T-cell (primary cell): ENCODE data around the gene AP1G1. TPM values are rescaled to one million over a fixed set of nuclear protein-coding genes. Genes with fewer than 3 reads are reported as not detected.

Experiments used
- ATAC-seq, 4 experiments: fragments of 200-7000 bp in 3 of 4; fragments of 150-1000 bp in 1 of 4; cut with Tn5 transposase; replicated peaks in 1 of 4; 1 replicate in 3 of 4; 2 replicates in 1 of 4; pipeline ENCODE4 v1.10.0; 2021; ENCODE audit warnings: moderate library complexity in 3 of 4, mild to moderate bottlenecking in 2 of 4, moderate number of reproducible peaks in 1 of 4
- CTCF ChIA-PET, 2 donors: fragments of 300-600 bp; sonication (Branson Sonifier 250); formaldehyde crosslinking; loops; one replicate each; lab custom pipeline; 2022; ENCODE audit warnings: antibody characterized with exemption in 2 of 2; lab: Charles Lee
- POLR2A ChIA-PET, 2 donors: fragments of 300-600 bp; sonication (Branson Sonifier 250); formaldehyde crosslinking; loops; one replicate each; lab custom pipeline; 2022; ENCODE audit warnings: antibody characterized with exemption in 2 of 2; lab: Charles Lee
- DNase-seq, 35 experiments: peaks; one replicate each; pipeline versions ENCODE4 v3.0.0 to v3.0.0-alpha.2; 2013 to 2023
- H3K27ac ChIP-seq: one replicate; pipeline ENCODE4 v1.5.1; 2013; ENCODE audit warnings: low read length
- H3K27me3 ChIP-seq, 2 experiments: replicated peaks in 1 of 2; 1 replicate in 1 of 2; 2 replicates in 1 of 2; pipeline versions ENCODE4 v1.6.1 to v1.7.0; 2013; ENCODE audit warnings: low read length in 1 of 2, mixed read lengths in 1 of 2; ENCODE audit not compliant: control insufficient read depth in 2 of 2, insufficient read depth in 2 of 2; ENCODE audit errors: extremely low read depth in 1 of 2
- H3K36me3 ChIP-seq, 2 donors: 1 replicate in 1 of 2; 2 replicates in 1 of 2; pipeline versions ENCODE4 v1.6.1 to v1.7.0; 2013; ENCODE audit warnings: low read length in 1 of 2; ENCODE audit not compliant: control insufficient read depth in 2 of 2, insufficient read depth in 1 of 2; ENCODE audit errors: extremely low read depth in 1 of 2
- H3K4me1 ChIP-seq, 2 experiments: 1 replicate in 1 of 2; 2 replicates in 1 of 2; pipeline versions ENCODE4 v1.6.1 to v1.7.0; 2013; ENCODE audit warnings: low read length in 2 of 2, mixed read lengths in 1 of 2; ENCODE audit not compliant: insufficient read depth in 2 of 2, control insufficient read depth in 1 of 2; ENCODE audit errors: extremely low read depth in 1 of 2
- H3K4me3 ChIP-seq, 2 donors: 1 replicate in 1 of 2; 2 replicates in 1 of 2; pipeline versions ENCODE4 v1.5.1 to v1.7.0; 2013; ENCODE audit warnings: mild to moderate bottlenecking in 2 of 2, low read length in 1 of 2, moderate library complexity in 1 of 2; ENCODE audit not compliant: control insufficient read depth in 1 of 2; ENCODE audit errors: extremely low read depth in 1 of 2
- H3K9me3 ChIP-seq: 2 replicates; pipeline ENCODE4 v1.7.0; 2013
- H3K27ac Mint-ChIP-seq, 2 donors: one replicate each; pipeline ENCODE4 v1.8.0; 2020 to 2021; ENCODE audit warnings: mild to moderate bottlenecking in 2 of 2, mixed read lengths in 2 of 2
- H3K27me3 Mint-ChIP-seq, 2 donors: one replicate each; pipeline ENCODE4 v1.8.0; 2021 to 2022; ENCODE audit warnings: mixed read lengths in 2 of 2
- H3K36me3 Mint-ChIP-seq: one replicate; pipeline ENCODE4 v1.8.0; 2021; ENCODE audit warnings: mixed read lengths
- H3K4me1 Mint-ChIP-seq, 3 donors: one replicate each; pipeline ENCODE4 v1.8.0; 2020 to 2022; ENCODE audit warnings: mixed read lengths in 3 of 3, mild to moderate bottlenecking in 1 of 3
- H3K4me3 Mint-ChIP-seq, 3 donors: one replicate each; pipeline ENCODE4 v1.8.0; 2020 to 2022; ENCODE audit warnings: mild to moderate bottlenecking in 3 of 3, mixed read lengths in 3 of 3, moderate library complexity in 3 of 3
- H3K9me3 Mint-ChIP-seq, 3 donors: one replicate each; pipeline ENCODE4 v1.8.0; 2020 to 2022; ENCODE audit warnings: mixed read lengths in 3 of 3
- WGBS: methylation state at CpG from one replicate; pipeline ENCODE4 v1.1.5; 2013; ENCODE audit warnings: missing lambda C conversion rate; ENCODE audit not compliant: insufficient coverage; 5-methylcytosine and 5-hydroxymethylcytosine counted together
- total RNA-seq, 35 experiments: library from RNA in 6 of 35; stranded (reverse) in 6 of 35; fragments of 120-200 nt in 1 of 35; gene quantifications; one replicate each; pipeline versions ENCODE4 v1.2.1 to v1.2.4 and lab custom pipeline; 2013 to 2026

The AP1G1 gene
- total RNA-seq, 5 donors from 2014 or later (not counting 1 experiment from before 2014, with no cell fraction given): 96.6 to 152 (median 101) TPM

DNA sequence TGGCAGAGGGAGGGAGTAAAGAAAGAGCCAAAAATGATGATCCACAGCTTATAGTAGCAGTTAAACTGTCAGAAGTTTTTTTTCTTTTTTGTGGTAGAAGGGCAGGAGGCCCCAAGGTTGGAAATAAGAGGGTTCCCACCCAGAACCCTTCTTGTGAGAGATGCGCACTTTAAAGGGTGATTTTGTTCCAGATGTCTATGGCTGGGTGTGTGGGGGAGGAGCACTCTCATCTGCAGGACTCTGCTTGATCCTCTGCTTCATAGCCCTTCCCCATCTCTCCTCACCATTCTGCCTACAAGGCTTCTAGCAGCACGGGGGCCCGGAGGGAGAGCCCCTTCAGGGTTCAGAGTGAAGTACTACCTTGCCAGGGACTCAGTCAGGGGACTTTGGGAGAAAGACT is 43.5 kb upstream of the AP1G1 start:
- Mint-ChIP-seq H3K4me1 (peaks cover 68 to 80% (median 76%) of the 10 kb centered on the region in 3 donors), H3K27me3 (no peaks in the 10 kb centered on the region), H3K4me3 (no peak overlapping the region), H3K27ac (peak overlapping the region in 1 of 2 donors; percentile 28), H3K36me3 (peaks cover 35% of the 10 kb centered on the region), H3K9me3 (no peaks in the 10 kb centered on the region)
- no peak for ATAC-seq
- ChIA-PET CTCF (interaction anchor here (0.7 to 1.3 kb wide), 2 partner anchors 10 to 29 kb away, joined by 3 read pairs; no protein-coding TSS in a partner anchor), POLR2A (no interaction called here)
- no peaks in the 10 kb centered on the region for H3K9me3 ChIP-seq
- no peak overlapping the region for H3K4me3 ChIP-seq
- DNase-seq: no peak
- 20% methylated on average over 2 of the region's 3 CpGs for WGBS
- H3K27me3 ChIP-seq: no peaks in the 10 kb centered on the region
- H3K27ac ChIP-seq: no peak overlapping the region
- peaks cover 13 to 67% of the 10 kb centered on the region in 2 donors for H3K36me3 ChIP-seq
- peaks cover 2 to 58% of the 10 kb centered on the region in 2 experiments for H3K4me1 ChIP-seq

GRCh38 chr16:71851746-71852145 is 43.1 kb upstream of the AP1G1 start:
- H3K27ac ChIP-seq: no peak overlapping the region
- ATAC-seq (no peak), DNase-seq (no peak)
- peaks cover 6 to 61% of the 10 kb centered on the region in 2 experiments for H3K4me1 ChIP-seq
- H3K9me3 ChIP-seq: no peaks in the 10 kb centered on the region
- peaks cover 72 to 82% (median 76%) of the 10 kb centered on the region in 3 donors for H3K4me1 Mint-ChIP-seq
- no CpG with 5 or more reads among the region's 8 CpGs for WGBS
- POLR2A ChIA-PET: no interaction called here
- peak overlapping the region in 1 of 2 donors; percentile 28 for H3K27ac Mint-ChIP-seq
- H3K4me3 ChIP-seq: no peak overlapping the region
- no peak overlapping the region for H3K4me3 Mint-ChIP-seq
- no peaks in the 10 kb centered on the region for H3K27me3 Mint-ChIP-seq
- no peaks in the 10 kb centered on the region for H3K9me3 Mint-ChIP-seq
- H3K36me3 ChIP-seq: peaks cover 13 to 67% of the 10 kb centered on the region in 2 donors
- no peaks in the 10 kb centered on the region for H3K27me3 ChIP-seq
- CTCF ChIA-PET: no interaction called here
- H3K36me3 Mint-ChIP-seq: peaks cover 35% of the 10 kb centered on the region

GRCh38 chr16:71848622-71849021 is 40.0 kb upstream of the AP1G1 start:
- H3K36me3 Mint-ChIP-seq: peaks cover 29% of the 10 kb centered on the region
- ATAC-seq: no peak

DNA sequence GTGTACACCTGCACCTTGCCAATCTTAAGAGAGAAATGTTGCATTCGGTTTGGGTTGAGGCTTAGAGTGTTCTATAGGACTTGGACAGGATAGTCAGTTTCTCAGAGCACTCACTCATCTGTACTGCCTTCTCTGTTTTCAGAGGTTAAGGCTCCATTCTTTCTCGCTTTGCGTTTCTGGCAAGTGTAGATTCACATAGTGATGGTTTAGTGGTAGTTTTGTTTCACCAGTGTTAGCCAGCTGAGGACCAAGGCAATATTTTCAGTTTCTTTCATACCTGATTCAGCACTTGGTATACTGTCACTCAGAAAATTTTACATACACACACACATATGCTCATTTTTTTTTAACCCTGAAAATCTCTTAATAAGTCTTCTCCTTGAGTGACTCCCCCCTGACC is 38.5 kb upstream of the AP1G1 start:
- Mint-ChIP-seq H3K27me3 (no peaks in the 10 kb centered on the region), H3K9me3 (no peaks in the 10 kb centered on the region), H3K36me3 (peaks cover 23% of the 10 kb centered on the region), H3K4me3 (peak overlapping the region; percentile 91 to 94 (median 92)), H3K27ac (peak overlapping the region; percentile 66 to 79), H3K4me1 (peaks cover 39 to 52% (median 50%) of the 10 kb centered on the region in 3 donors)
- ChIA-PET CTCF (interaction anchor here in 1 of 2 donors (0.5 to 2.6 kb wide), 2 partner anchors 35 to 98 kb away, joined by 3 to 19 read pairs; no protein-coding TSS in a partner anchor), POLR2A (interaction anchor here (0.6 to 0.9 kb wide), 3 partner anchors 36 to 158 kb away, joined by 3 to 6 read pairs (median 6); no protein-coding TSS in a partner anchor)
- ATAC-seq: no peak
- DNase-seq: no peak
- Histone ChIP-seq H3K36me3 (peaks cover 8 to 42% of the 10 kb centered on the region in 2 donors), H3K27ac (no peak overlapping the region), H3K27me3 (no peaks in the 10 kb centered on the region), H3K4me1 (peaks cover 13 to 29% of the 10 kb centered on the region in 2 experiments), H3K4me3 (peak overlapping the region in 1 of 2 donors; percentile 91), H3K9me3 (no peaks in the 10 kb centered on the region)
- no CpG with 5 or more reads among the region's 3 CpGs for WGBS

More at GRCh38 chr16:71848622-71849021, 40.0 kb upstream of the AP1G1 start:
- Histone ChIP-seq H3K27ac (no peak overlapping the region), H3K36me3 (peaks cover 8 to 52% of the 10 kb centered on the region in 2 donors), H3K4me3 (no peak overlapping the region), H3K9me3 (no peaks in the 10 kb centered on the region), H3K4me1 (peaks cover 10 to 44% of the 10 kb centered on the region in 2 experiments), H3K27me3 (no peaks in the 10 kb centered on the region)
- H3K4me3 Mint-ChIP-seq: no peak overlapping the region
- no peaks in the 10 kb centered on the region for H3K9me3 Mint-ChIP-seq
- POLR2A ChIA-PET: interaction anchor here in 1 of 2 donors (0.5 kb wide), 1 partner anchor 62 kb away, joined by 3 read pairs; no protein-coding TSS in a partner anchor
- 94% methylated on average over 2 of the region's 6 CpGs for WGBS
- no peak overlapping the region for H3K27ac Mint-ChIP-seq
- H3K27me3 Mint-ChIP-seq: no peaks in the 10 kb centered on the region
- no peak for DNase-seq
- peaks cover 48 to 60% (median 57%) of the 10 kb centered on the region in 3 donors for H3K4me1 Mint-ChIP-seq
- CTCF ChIA-PET: interaction anchor here (0.6 to 2.6 kb wide), 3 partner anchors 22 to 34 kb away, joined by 9 to 19 read pairs (median 10); no protein-coding TSS in a partner anchor

- peak overlapping the region; percentile 80 for H3K27ac ChIP-seq
- H3K27ac Mint-ChIP-seq: peak overlapping the region; percentile 66 to 79
- WGBS: 2% methylated on average over 15 of the region's 20 CpGs
- peaks cover 21% of the 10 kb centered on the region for H3K36me3 Mint-ChIP-seq
- peaks cover 13 to 22% of the 10 kb centered on the region in 2 experiments for H3K4me1 ChIP-seq
- ChIA-PET POLR2A (interaction anchor here (0.6 to 0.9 kb wide), 2 partner anchors 36 to 46 kb away, joined by 6 read pairs; no protein-coding TSS in a partner anchor), CTCF (interaction anchor here in 1 of 2 donors (0.5 to 2.6 kb wide), 2 partner anchors 36 to 99 kb away, joined by 3 to 19 read pairs; no protein-coding TSS in a partner anchor)
- peak overlapping the region; percentile 91 for H3K4me3 ChIP-seq
- H3K4me3 Mint-ChIP-seq: peak overlapping the region; percentile 91 to 94 (median 92)
- peaks cover 8 to 36% of the 10 kb centered on the region in 2 donors for H3K36me3 ChIP-seq
- peak in 3 of 35 experiments; percentile 4 to 31 (median 10) for DNase-seq
- no peaks in the 10 kb centered on the region for H3K27me3 Mint-ChIP-seq
- no peaks in the 10 kb centered on the region for H3K27me3 ChIP-seq
- no peak for ATAC-seq
- no peaks in the 10 kb centered on the region for H3K9me3 ChIP-seq
- H3K9me3 Mint-ChIP-seq: no peaks in the 10 kb centered on the region
- peaks cover 34 to 45% (median 44%) of the 10 kb centered on the region in 3 donors for H3K4me1 Mint-ChIP-seq
Observed at GRCh38 chr16:71846431-71846830, 37.8 kb upstream of the AP1G1 start.

- H3K36me3 Mint-ChIP-seq: peaks cover 19% of the 10 kb centered on the region
- DNase-seq (peak; percentile 80 to 96 (median 88)), ATAC-seq (peak; percentile 93 to 95 (median 94))
- H3K27ac ChIP-seq: peak within 1 kb of the TSS; percentile 91
- POLR2A ChIA-PET: interaction anchor here in 1 of 2 donors (0.9 kb wide), 1 partner anchor 37 kb away, joined by 6 read pairs; no protein-coding TSS in a partner anchor
- H3K4me1 Mint-ChIP-seq: peaks cover 32 to 44% (median 42%) of the 10 kb centered on the region in 3 donors
- peaks cover 13 to 18% of the 10 kb centered on the region in 2 experiments for H3K4me1 ChIP-seq
- CTCF ChIA-PET: interaction anchor here (1.6 to 2.6 kb wide), 2 partner anchors 36 to 37 kb away, joined by 5 to 19 read pairs; no protein-coding TSS in a partner anchor
- no peaks in the 10 kb centered on the region for H3K27me3 Mint-ChIP-seq
- H3K27me3 ChIP-seq: no peaks in the 10 kb centered on the region
- peak within 1 kb of the TSS; percentile 91 to 94 (median 92) for H3K4me3 Mint-ChIP-seq
- H3K4me3 ChIP-seq: peak within 1 kb of the TSS; percentile 91
- under 1% methylated on average over 52 of the region's 62 CpGs for WGBS
- peak within 1 kb of the TSS; percentile 92 to 95 for H3K27ac Mint-ChIP-seq
- peaks cover 8 to 30% of the 10 kb centered on the region in 2 donors for H3K36me3 ChIP-seq
- no peaks in the 10 kb centered on the region for H3K9me3 Mint-ChIP-seq
- no peaks in the 10 kb centered on the region for H3K9me3 ChIP-seq
Observed at GRCh38 chr16:71845639-71846430, 37.2 kb upstream of the AP1G1 start, which contains the start of gene ATXN1L. TSS of gene ATXN1L (plus strand) at chr16:71845976. CDS start at chr16:71849741, 3,765 bp downstream.
